KG1 (cell line): ENCODE measurements around the gene ZFHX3.

Source experiments
- DNase-seq: peaks from one replicate; lab custom pipeline; 2025; lab: John Stamatoyannopoulos, UW

The ZFHX3 gene

DNA sequence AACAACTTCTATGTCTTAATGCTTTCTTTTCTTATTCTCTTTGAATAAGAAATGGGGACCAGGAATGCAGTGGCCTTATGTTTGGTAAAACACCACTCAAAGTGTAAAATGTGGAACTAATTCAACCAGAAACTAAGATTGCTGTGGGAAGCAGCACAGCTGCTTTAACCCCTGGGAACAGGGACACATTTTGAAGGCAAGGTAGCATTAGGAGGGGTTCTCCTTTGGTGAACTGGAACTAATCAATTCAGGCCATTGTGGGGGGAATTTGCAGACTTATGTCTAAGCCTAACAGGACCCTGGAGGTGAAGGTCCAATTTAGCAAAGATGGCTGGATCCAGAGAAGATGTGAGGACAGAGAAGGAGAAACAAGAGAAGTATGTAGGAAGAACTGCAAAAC, 256.1 kb downstream of the ZFHX3 start:
- no peak for DNase-seq

- DNase-seq = no peak
These were observed 258.0 kb downstream of the ZFHX3 start for GRCh38 chr16:72789921-72790320.

GRCh38 chr16:72789465-72789864, 258.5 kb downstream of the ZFHX3 start:
- DNase-seq = no peak

GRCh38 chr16:72788269-72788809, 259.6 kb downstream of the ZFHX3 start:
- DNase-seq = no peak

GRCh38 chr16:72787514-72788268, 260.2 kb downstream of the ZFHX3 start:
- DNase-seq = peak; percentile 41

- DNase-seq = no peak
These were observed 260.8 kb downstream of the ZFHX3 start for GRCh38 chr16:72787130-72787513.

- DNase-seq = no peak
These were observed 261.3 kb downstream of the ZFHX3 start for GRCh38 chr16:72786606-72787005.

- no peak for DNase-seq
These were observed 262.0 kb downstream of the ZFHX3 start for GRCh38 chr16:72785886-72786285.

DNA sequence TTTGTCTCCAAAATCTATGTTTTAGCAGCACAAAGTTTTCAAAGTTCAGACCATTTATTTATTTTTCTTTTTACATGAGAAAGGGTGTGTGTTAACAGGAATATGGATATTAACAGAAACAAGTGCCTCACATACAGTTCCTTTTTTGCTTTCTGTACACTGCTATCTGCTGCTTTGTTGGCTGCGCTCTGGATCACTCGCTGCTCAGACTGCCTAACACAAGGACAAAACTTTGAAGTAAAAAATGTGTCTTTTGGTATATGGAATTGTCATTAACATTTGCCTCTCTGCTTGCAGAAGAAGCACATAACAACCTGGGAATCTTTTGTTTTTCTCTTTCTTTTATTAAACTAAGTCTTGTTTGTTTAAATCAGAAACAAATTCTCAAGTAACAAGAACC, 262.8 kb downstream of the ZFHX3 start:
- DNase-seq = no peak

DNA sequence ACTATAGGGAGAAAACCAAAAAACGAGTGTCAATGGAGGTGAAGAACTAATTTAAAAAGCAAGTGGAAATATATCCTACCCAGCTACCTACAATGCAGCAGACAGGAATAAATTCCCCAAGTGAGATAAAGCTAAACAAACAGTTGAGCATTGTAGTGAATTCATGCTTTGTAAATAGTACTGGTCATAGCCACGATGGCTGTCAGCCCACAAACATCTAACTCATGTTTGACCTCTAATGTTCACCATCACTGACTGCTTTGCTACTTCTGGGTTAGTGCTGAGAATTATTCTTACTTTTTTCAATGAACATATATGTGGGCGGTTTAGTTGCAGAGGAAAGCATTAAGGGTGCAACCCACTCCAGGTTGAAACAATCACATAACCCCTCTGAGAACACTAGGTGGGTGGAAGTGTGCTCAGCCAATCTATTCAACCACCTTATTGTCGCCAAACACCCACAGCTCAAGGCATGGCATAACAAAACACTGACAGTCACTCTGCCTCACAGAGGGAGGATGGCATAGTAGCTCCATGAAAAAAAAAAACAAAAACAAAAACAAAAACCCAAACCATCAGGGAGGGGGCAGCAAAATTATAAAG, 264.1 kb downstream of the ZFHX3 start:
- no peak for DNase-seq

GRCh38 chr16:72769876-72770275, 278.1 kb downstream of the ZFHX3 start:
- DNase-seq = no peak

DNA sequence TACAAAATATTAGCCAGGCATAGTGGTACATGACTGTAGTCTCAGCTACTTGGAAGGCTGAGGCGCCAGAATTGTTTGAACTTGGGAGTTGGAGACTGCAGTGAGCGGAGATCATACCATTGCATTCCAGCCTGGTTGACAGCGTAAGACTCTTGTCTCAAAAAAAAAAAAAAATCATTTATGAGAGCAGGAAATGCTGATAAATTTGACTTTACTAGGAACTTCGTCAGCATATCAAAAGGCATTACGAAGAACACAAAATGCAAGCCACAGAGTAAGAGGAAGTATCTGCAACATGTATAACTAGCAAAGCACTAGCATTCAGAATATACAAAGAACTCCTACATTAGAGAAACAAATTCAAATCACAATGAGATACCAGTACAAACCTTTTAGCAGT, 279.3 kb downstream of the ZFHX3 start:
- no peak for DNase-seq

DNA sequence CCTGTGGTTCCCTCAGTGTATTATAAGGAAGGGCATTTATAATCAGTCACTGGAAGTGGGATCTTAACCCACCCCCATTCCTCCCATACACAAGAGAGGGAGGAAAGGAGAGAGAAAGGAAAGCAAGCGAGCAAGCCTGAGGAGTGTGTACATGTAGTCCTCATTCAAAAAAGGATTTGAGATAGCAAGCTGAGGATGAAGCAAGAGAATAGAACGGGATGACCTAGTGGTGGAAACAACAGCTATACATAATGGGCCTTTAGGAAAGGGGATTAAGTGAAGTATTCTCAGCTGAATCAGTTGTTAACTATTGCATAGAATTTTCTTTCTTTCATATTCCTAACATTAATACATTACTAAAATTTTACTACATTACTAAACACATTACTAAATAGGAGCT, 281.4 kb downstream of the ZFHX3 start:
- DNase-seq = no peak

DNA sequence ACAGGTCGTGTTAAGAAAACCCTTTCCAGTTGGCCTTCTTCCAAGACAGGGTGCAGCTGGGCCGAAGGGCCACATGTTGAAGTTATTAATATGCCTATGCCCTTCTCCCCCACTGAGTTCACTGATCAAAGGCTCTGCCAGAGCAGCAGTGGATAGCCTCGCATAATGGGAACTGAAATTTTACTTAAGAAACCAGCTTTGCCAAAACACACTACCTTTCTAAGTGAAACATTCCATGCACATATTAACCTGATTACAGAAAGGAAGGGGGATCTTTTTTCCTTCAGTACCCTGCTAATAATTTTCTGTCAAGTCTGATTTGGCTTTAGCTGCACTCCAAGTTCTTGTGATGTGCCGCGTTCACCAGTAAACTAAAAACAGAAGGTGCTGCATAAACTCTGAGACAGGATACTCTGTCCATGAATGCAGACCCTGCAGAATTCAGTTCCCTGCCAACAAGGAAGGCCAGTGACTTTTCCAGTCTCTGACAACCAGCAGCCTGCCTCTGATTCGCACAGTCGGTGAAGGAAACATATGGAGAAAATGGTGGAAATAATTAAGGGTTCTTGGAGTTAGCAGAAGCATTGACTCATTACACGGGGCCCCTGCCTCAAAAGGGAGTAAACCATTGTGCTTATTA, 283.8 kb downstream of the ZFHX3 start:
- DNase-seq = no peak

DNA sequence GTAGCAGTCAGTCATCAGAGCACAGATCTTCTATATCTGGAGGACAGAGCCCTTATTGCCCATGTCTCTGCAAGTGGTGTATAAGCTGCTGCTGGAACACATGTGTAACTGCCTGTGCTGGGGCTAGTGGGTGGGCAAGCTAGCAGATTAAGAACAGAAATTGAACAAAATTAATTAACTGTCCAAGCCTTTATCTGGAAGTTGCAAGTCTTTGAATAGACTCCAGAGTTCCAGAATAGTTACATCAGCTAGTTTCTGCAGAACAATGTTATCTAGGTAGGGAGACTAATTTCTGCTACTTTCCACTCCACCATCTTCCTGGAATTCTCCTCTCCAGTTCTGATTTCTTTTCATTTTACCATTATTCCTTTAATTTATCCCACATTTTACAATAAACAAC, 287.3 kb downstream of the ZFHX3 start:
- no peak for DNase-seq

DNA sequence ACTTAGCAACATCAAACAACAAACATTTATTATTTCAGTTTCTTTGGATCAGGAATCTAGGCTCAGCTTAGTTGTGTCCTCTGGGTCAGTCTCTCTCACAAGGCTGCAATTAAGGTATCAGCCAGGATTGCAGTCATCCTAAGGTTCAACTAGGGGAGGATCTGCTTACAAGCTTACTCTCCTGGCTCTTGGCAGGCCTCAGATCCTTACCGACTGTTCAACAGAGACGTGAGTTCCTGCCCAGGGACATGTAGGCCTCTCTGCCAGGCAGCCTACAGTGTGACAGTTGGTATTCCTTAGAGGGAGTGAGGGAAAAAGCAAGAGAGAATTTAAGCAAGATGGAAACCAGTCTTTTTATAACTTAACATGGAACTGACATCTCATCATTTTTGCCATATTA, 294.0 kb downstream of the ZFHX3 start:
- no peak for DNase-seq

GRCh38 chr16:72752004-72752695, 295.8 kb downstream of the ZFHX3 start:
- no peak for DNase-seq

GRCh38 chr16:72751076-72751475, 296.9 kb downstream of the ZFHX3 start:
- no peak for DNase-seq

- no peak for DNase-seq
These were observed 298.8 kb downstream of the ZFHX3 start for GRCh38 chr16:72749091-72749490.

GRCh38 chr16:72744076-72744793, 303.7 kb downstream of the ZFHX3 start:
- no peak for DNase-seq

DNA sequence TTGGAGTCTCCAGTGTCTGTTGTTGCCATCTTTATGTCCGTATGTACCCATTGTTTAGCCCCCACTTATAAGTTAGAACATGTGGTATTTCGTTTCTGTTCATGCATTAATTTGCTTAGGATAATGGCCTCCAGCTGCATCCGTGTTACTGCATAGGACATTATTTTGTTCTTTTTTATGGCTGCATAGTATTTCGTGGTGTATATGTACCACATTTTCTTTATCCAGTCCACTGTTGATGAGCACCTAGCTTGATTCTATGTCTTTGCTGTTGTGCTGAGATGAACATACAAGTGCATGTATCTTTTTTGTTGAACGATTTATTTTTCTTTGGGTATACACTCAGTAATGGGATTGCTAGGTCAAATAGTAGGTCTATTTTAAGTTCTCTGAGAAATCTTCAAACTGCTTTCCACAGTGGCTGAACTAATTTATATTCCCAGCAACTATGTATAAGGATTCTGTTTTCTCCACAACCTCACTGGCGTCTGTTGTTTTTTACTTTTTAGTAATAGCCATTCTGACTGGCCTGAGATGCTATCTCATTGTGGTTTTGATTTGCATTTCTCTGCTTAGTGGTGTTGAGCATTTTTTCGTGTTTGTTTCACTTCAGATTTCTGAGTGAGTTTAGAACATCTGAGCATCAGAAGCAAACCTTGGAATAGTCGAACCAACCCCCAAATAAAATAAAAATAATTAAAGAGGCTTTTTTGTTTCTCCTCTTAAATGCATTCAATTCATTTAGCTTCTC, 304.7 kb downstream of the ZFHX3 start:
- no peak for DNase-seq
